ENCODE results near the gene UBE2B. TPM values are rescaled to one million over a fixed set of nuclear protein-coding genes. Genes with fewer than 3 reads are reported as not detected.

Gene UBE2B
- total and polyA plus RNA-seq, 2 experiments from 2014 or later = 19.3 to 184 TPM

DNA sequence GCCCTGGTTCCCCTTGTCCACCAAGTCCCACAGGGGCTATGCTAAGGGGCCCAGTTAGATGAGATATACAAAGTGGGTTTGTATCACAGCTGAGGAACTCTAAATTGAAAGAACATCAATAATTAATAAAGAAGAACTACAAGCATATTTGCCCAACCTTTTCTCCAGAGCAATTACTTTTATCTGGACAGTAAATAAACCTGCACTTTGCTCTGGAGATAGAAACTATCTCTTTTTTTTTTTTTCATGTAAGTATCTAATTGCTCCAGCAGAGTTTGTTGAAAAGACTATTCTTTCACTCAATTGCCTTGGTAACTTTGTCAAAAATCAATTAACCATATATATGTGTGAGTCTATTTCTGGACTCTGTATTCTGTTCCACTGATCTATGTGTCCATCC lies 46.3 kb downstream of the UBE2B start:
- no peak for DNase-seq (ENCODE audit: low spot score)
- H3K4me1 Mint-ChIP-seq = peaks cover 10% of the 10 kb centered on the region
- Histone ChIP-seq H3K79me2 (replicated peaks; ENCODE audit: insufficient read depth) (no peaks in the 10 kb centered on the region), H3K27ac (ENCODE audit: low read depth) (no peak overlapping the region), H3K36me3 (ENCODE audit: insufficient read depth) (no peaks in the 10 kb centered on the region), H4K20me1 (replicated peaks; ENCODE audit: insufficient read depth) (no peaks in the 10 kb centered on the region), H3K9me2 (ENCODE audit: insufficient read depth) (no peaks in the 10 kb centered on the region), H3K27me3 (ENCODE audit: insufficient read depth) (no peaks in the 10 kb centered on the region), H3K4me1 (ENCODE audit: insufficient read depth) (peaks cover 4% of the 10 kb centered on the region), H3K4me3 (no peak overlapping the region), H2AFZ (0 out of 2 replicates have a peak overlapping the region, but pooled peaks have one; percentile 56), H3F3A (replicated peaks; ENCODE audit: low read depth) (no peaks in the 10 kb centered on the region), H3K4me2 (no peak overlapping the region)
- peaks cover 7% of the 10 kb centered on the region for H3K9me3 Mint-ChIP-seq
- no peak for ATAC-seq
- H3K27ac Mint-ChIP-seq = no peak overlapping the region
- no peak for TF ChIP-seq CREB1 (CRISPR knock-in tag; IDR thresholded peaks at IDR 0.05; ENCODE audit: low read depth)
- H3K4me3 Mint-ChIP-seq = no peak overlapping the region
- no peaks in the 10 kb centered on the region for H3K27me3 Mint-ChIP-seq (ENCODE audit: insufficient read depth, low read depth, poor library complexity)
- peaks cover 3% of the 10 kb centered on the region; the same call in 1 of the 3 replicates for H3K36me3 Mint-ChIP-seq (ENCODE audit: low read depth)

DNA sequence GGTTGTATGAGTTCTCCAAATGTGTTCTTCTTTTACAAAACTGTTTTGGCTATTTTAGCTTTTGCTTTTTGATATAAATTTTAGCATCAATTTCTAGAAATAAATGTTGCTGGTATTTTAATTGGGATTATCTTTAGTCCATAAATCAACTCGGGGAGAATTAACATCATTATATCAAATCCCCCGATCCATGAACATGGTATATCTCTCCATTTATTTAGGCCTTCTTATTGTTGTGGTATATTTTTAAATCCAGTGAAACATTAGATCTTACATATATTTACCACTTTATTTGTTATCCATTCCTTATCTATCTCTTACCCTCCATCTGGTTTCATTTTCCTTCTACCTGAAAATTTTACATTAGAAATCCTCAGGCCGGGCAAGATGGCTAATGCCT lies 47.6 kb downstream of the UBE2B start:
- Histone ChIP-seq H3K4me2 (no peak overlapping the region), H3K4me3 (no peak overlapping the region), H4K20me1 (replicated peaks; ENCODE audit: insufficient read depth) (no peaks in the 10 kb centered on the region), H3K36me3 (ENCODE audit: insufficient read depth) (no peaks in the 10 kb centered on the region), H3K27me3 (ENCODE audit: insufficient read depth) (no peaks in the 10 kb centered on the region), H3K27ac (ENCODE audit: low read depth) (no peak overlapping the region), H2AFZ (no peak overlapping the region), H3K79me2 (replicated peaks; ENCODE audit: insufficient read depth) (no peaks in the 10 kb centered on the region), H3K9me2 (ENCODE audit: insufficient read depth) (no peaks in the 10 kb centered on the region), H3K4me1 (ENCODE audit: insufficient read depth) (no peaks in the 10 kb centered on the region), H3F3A (replicated peaks; ENCODE audit: low read depth) (no peaks in the 10 kb centered on the region)
- no peak for ATAC-seq
- Mint-ChIP-seq H3K4me1 (peaks cover under 1% of the 10 kb centered on the region; the same call in 2 of the 3 replicates), H3K27me3 (ENCODE audit: insufficient read depth, low read depth, poor library complexity) (no peaks in the 10 kb centered on the region), H3K27ac (no peak overlapping the region), H3K4me3 (no peak overlapping the region), H3K36me3 (ENCODE audit: low read depth) (peaks cover 3% of the 10 kb centered on the region; the same call in 1 of the 3 replicates), H3K9me3 (peaks cover 7% of the 10 kb centered on the region)
- no peak for DNase-seq (ENCODE audit: low spot score)
- TF ChIP-seq NANOG (IDR thresholded peaks at IDR 0.05; ENCODE audit: borderline replicate concordance) = no peak
- TF ChIP-seq, protein P1, sequence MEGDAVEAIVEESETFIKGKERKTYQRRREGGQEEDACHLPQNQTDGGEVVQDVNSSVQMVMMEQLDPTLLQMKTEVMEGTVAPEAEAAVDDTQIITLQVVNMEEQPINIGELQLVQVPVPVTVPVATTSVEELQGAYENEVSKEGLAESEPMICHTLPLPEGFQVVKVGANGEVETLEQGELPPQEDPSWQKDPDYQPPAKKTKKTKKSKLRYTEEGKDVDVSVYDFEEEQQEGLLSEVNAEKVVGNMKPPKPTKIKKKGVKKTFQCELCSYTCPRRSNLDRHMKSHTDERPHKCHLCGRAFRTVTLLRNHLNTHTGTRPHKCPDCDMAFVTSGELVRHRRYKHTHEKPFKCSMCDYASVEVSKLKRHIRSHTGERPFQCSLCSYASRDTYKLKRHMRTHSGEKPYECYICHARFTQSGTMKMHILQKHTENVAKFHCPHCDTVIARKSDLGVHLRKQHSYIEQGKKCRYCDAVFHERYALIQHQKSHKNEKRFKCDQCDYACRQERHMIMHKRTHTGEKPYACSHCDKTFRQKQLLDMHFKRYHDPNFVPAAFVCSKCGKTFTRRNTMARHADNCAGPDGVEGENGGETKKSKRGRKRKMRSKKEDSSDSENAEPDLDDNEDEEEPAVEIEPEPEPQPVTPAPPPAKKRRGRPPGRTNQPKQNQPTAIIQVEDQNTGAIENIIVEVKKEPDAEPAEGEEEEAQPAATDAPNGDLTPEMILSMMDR (conservative IDR thresholded peaks at IDR 0.05; ENCODE audit: low read depth in 2 of 2) = no peak
- no peak for TF ChIP-seq ZNF114 (CRISPR knock-in tag; IDR thresholded peaks at IDR 0.05)
- TF ChIP-seq, protein P2, sequence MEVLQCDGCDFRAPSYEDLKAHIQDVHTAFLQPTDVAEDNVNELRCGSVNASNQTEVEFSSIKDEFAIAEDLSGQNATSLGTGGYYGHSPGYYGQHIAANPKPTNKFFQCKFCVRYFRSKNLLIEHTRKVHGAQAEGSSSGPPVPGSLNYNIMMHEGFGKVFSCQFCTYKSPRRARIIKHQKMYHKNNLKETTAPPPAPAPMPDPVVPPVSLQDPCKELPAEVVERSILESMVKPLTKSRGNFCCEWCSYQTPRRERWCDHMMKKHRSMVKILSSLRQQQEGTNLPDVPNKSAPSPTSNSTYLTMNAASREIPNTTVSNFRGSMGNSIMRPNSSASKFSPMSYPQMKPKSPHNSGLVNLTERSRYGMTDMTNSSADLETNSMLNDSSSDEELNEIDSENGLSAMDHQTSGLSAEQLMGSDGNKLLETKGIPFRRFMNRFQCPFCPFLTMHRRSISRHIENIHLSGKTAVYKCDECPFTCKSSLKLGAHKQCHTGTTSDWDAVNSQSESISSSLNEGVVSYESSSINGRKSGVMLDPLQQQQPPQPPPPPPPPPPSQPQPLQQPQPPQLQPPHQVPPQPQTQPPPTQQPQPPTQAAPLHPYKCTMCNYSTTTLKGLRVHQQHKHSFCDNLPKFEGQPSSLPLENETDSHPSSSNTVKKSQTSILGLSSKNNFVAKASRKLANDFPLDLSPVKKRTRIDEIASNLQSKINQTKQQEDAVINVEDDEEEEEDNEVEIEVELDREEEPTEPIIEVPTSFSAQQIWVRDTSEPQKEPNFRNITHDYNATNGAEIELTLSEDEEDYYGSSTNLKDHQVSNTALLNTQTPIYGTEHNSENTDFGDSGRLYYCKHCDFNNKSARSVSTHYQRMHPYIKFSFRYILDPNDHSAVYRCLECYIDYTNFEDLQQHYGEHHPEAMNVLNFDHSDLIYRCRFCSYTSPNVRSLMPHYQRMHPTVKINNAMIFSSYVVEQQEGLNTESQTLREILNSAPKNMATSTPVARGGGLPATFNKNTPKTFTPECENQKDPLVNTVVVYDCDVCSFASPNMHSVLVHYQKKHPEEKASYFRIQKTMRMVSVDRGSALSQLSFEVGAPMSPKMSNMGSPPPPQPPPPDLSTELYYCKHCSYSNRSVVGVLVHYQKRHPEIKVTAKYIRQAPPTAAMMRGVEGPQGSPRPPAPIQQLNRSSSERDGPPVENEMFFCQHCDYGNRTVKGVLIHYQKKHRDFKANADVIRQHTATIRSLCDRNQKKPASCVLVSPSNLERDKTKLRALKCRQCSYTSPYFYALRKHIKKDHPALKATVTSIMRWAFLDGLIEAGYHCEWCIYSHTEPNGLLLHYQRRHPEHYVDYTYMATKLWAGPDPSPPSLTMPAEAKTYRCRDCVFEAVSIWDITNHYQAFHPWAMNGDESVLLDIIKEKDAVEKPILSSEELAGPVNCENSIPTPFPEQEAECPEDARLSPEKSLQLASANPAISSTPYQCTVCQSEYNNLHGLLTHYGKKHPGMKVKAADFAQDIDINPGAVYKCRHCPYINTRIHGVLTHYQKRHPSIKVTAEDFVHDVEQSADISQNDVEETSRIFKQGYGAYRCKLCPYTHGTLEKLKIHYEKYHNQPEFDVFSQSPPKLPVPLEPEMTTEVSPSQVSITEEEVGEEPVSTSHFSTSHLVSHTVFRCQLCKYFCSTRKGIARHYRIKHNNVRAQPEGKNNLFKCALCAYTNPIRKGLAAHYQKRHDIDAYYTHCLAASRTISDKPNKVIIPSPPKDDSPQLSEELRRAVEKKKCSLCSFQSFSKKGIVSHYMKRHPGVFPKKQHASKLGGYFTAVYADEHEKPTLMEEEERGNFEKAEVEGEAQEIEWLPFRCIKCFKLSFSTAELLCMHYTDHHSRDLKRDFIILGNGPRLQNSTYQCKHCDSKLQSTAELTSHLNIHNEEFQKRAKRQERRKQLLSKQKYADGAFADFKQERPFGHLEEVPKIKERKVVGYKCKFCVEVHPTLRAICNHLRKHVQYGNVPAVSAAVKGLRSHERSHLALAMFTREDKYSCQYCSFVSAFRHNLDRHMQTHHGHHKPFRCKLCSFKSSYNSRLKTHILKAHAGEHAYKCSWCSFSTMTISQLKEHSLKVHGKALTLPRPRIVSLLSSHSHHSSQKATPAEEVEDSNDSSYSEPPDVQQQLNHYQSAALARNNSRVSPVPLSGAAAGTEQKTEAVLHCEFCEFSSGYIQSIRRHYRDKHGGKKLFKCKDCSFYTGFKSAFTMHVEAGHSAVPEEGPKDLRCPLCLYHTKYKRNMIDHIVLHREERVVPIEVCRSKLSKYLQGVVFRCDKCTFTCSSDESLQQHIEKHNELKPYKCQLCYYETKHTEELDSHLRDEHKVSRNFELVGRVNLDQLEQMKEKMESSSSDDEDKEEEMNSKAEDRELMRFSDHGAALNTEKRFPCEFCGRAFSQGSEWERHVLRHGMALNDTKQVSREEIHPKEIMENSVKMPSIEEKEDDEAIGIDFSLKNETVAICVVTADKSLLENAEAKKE (CRISPR knock-in tag; IDR thresholded peaks at IDR 0.05) = no peak
- no peak for TF ChIP-seq POLR2AphosphoS5 (IDR thresholded peaks at IDR 0.05; ENCODE audit: low read depth)
- TF ChIP-seq, protein P3, sequence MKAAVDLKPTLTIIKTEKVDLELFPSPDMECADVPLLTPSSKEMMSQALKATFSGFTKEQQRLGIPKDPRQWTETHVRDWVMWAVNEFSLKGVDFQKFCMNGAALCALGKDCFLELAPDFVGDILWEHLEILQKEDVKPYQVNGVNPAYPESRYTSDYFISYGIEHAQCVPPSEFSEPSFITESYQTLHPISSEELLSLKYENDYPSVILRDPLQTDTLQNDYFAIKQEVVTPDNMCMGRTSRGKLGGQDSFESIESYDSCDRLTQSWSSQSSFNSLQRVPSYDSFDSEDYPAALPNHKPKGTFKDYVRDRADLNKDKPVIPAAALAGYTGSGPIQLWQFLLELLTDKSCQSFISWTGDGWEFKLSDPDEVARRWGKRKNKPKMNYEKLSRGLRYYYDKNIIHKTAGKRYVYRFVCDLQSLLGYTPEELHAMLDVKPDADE (IDR thresholded peaks at IDR 0.05) = no peak
- TF ChIP-seq CREB1 (CRISPR knock-in tag; IDR thresholded peaks at IDR 0.05; ENCODE audit: low read depth) = no peak
- TF ChIP-seq EZH2 (IDR thresholded peaks at IDR 0.05; ENCODE audit: low read depth, unreplicated experiment) = no peak
- TF ChIP-seq, protein P4, sequence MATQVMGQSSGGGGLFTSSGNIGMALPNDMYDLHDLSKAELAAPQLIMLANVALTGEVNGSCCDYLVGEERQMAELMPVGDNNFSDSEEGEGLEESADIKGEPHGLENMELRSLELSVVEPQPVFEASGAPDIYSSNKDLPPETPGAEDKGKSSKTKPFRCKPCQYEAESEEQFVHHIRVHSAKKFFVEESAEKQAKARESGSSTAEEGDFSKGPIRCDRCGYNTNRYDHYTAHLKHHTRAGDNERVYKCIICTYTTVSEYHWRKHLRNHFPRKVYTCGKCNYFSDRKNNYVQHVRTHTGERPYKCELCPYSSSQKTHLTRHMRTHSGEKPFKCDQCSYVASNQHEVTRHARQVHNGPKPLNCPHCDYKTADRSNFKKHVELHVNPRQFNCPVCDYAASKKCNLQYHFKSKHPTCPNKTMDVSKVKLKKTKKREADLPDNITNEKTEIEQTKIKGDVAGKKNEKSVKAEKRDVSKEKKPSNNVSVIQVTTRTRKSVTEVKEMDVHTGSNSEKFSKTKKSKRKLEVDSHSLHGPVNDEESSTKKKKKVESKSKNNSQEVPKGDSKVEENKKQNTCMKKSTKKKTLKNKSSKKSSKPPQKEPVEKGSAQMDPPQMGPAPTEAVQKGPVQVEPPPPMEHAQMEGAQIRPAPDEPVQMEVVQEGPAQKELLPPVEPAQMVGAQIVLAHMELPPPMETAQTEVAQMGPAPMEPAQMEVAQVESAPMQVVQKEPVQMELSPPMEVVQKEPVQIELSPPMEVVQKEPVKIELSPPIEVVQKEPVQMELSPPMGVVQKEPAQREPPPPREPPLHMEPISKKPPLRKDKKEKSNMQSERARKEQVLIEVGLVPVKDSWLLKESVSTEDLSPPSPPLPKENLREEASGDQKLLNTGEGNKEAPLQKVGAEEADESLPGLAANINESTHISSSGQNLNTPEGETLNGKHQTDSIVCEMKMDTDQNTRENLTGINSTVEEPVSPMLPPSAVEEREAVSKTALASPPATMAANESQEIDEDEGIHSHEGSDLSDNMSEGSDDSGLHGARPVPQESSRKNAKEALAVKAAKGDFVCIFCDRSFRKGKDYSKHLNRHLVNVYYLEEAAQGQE (IDR thresholded peaks at IDR 0.05; ENCODE audit: unreplicated experiment) = no peak
